CD14-positive monocyte (primary cell): ENCODE data around the gene NHERF2. TPM values are rescaled to one million over a fixed set of nuclear protein-coding genes. Genes with fewer than 3 reads are reported as not detected.
A peak's percentile ranks its signal among the peaks of the same experiment; 100 is the strongest.

Source experiments
- DNase-seq, 3 donors: peaks; one replicate each; pipeline ENCODE4 v3.0.0-alpha.2; 2011 to 2022
- H2AFZ ChIP-seq: 2 replicates; pipeline ENCODE4 v1.6.0; 2012; ENCODE audit warnings: mild to moderate bottlenecking, low read depth, low read length, inconsistent platforms; ENCODE audit not compliant: insufficient read depth, poor library complexity, severe bottlenecking
- H3K27ac ChIP-seq, 2 donors: 1 replicate in 1 of 2; 2 replicates in 1 of 2; pipeline ENCODE4 v1.5.1; 2012 to 2013; ENCODE audit warnings: low read length in 2 of 2, control low read depth in 1 of 2, inconsistent platforms in 1 of 2, low read depth in 1 of 2, mild to moderate bottlenecking in 1 of 2
- H3K27me3 ChIP-seq, 2 donors: one replicate each; pipeline versions ENCODE4 v1.6.0 to v1.6.1; 2011 to 2013; ENCODE audit warnings: low read length in 2 of 2; ENCODE audit not compliant: control insufficient read depth in 2 of 2, insufficient read depth in 2 of 2
- H3K36me3 ChIP-seq, 2 donors: replicated peaks in 1 of 2; 1 replicate in 1 of 2; 2 replicates in 1 of 2; pipeline versions ENCODE4 v1.5.1 to v1.6.1; 2012 to 2013; ENCODE audit warnings: low read length in 2 of 2, control low read depth in 1 of 2, inconsistent platforms in 1 of 2, mild to moderate bottlenecking in 1 of 2; ENCODE audit not compliant: insufficient read depth in 2 of 2, control insufficient read depth in 1 of 2
- H3K4me1 ChIP-seq, 2 donors: 1 replicate in 1 of 2; 2 replicates in 1 of 2; pipeline versions ENCODE4 v1.5.1 to v1.6.1; 2012 to 2013; ENCODE audit warnings: low read length in 2 of 2, control low read depth in 1 of 2, inconsistent platforms in 1 of 2, mild to moderate bottlenecking in 1 of 2, moderate library complexity in 1 of 2; ENCODE audit not compliant: insufficient read depth in 2 of 2, control insufficient read depth in 1 of 2
- H3K4me2 ChIP-seq: replicated peaks from 2 replicates; pipeline ENCODE3; 2012; ENCODE audit warnings: low read length, moderate library complexity, mild to moderate bottlenecking; ENCODE audit not compliant: poor library complexity, severe bottlenecking; ENCODE audit errors: extremely low read depth
- H3K4me3 ChIP-seq, 3 experiments: fragments of 200-600 bp in 1 of 3; sonication (generic) in 1 of 3; replicated peaks in 1 of 3; 1 replicate in 2 of 3; 2 replicates in 1 of 3; pipeline ENCODE4 v1.5.1; 2011 to 2013; ENCODE audit warnings: low read length in 3 of 3, mild to moderate bottlenecking in 3 of 3, control low read depth in 2 of 3, low read depth in 2 of 3, inconsistent platforms in 1 of 3, moderate library complexity in 1 of 3
- H3K79me2 ChIP-seq: 2 replicates; pipeline ENCODE4 v1.6.0; 2012; ENCODE audit warnings: mild to moderate bottlenecking, control low read depth, inconsistent platforms, low read length, moderate library complexity; ENCODE audit not compliant: insufficient read depth
- H3K9ac ChIP-seq: 2 replicates; pipeline ENCODE4 v1.6.0; 2017; ENCODE audit warnings: low read length, mild to moderate bottlenecking; ENCODE audit not compliant: insufficient read depth, poor library complexity, severe bottlenecking
- H3K9me3 ChIP-seq, 2 donors: replicated peaks in 1 of 2; 1 replicate in 1 of 2; 2 replicates in 1 of 2; pipeline versions ENCODE4 v1.5.1 to v1.6.1; 2012 to 2013; ENCODE audit warnings: low read length in 2 of 2, control low read depth in 1 of 2; ENCODE audit not compliant: control insufficient read depth in 1 of 2, insufficient read depth in 1 of 2
- H4K20me1 ChIP-seq: 2 replicates; pipeline ENCODE4 v1.6.0; 2012; ENCODE audit warnings: mild to moderate bottlenecking, low read length, control low read depth, moderate library complexity; ENCODE audit not compliant: insufficient read depth
- H3K27ac Mint-ChIP-seq, 7 donors: one replicate each; pipeline ENCODE4 v1.8.0; 2020; ENCODE audit warnings: mild to moderate bottlenecking in 7 of 7, mixed read lengths in 7 of 7, moderate library complexity in 6 of 7, inconsistent platforms in 2 of 7
- H3K27me3 Mint-ChIP-seq, 3 donors: one replicate each; pipeline ENCODE4 v1.8.0; 2021 to 2022; ENCODE audit warnings: low read depth in 3 of 3, mild to moderate bottlenecking in 3 of 3, mixed read lengths in 3 of 3, moderate library complexity in 3 of 3, inconsistent platforms in 1 of 3
- H3K36me3 Mint-ChIP-seq, 2 donors: one replicate each; pipeline ENCODE4 v1.8.0; 2020; ENCODE audit warnings: mixed read lengths in 2 of 2, inconsistent platforms in 1 of 2, mild to moderate bottlenecking in 1 of 2
- H3K4me1 Mint-ChIP-seq: one replicate; pipeline ENCODE4 v1.8.0; 2020; ENCODE audit warnings: mild to moderate bottlenecking, mixed read lengths
- H3K4me3 Mint-ChIP-seq, 2 donors: one replicate each; pipeline ENCODE4 v1.8.0; 2020; ENCODE audit warnings: mild to moderate bottlenecking in 2 of 2, mixed read lengths in 2 of 2, moderate library complexity in 1 of 2
- H3K9me3 Mint-ChIP-seq, 7 donors: one replicate each; pipeline ENCODE4 v1.8.0; 2020 to 2022; ENCODE audit warnings: mixed read lengths in 7 of 7, mild to moderate bottlenecking in 6 of 7, moderate library complexity in 6 of 7, inconsistent platforms in 2 of 7
- CTCF ChIP-seq: fragments of 200-600 bp; IDR thresholded peaks from one replicate; pipeline ENCODE4 v1.8.0; 2022; ENCODE audit warnings: antibody characterized with exemption, mild to moderate bottlenecking
- WGBS: methylation state at CpG from one replicate; pipeline ENCODE4 v1.1.5; 2013; ENCODE audit warnings: missing lambda C conversion rate; ENCODE audit not compliant: insufficient coverage; 5-methylcytosine and 5-hydroxymethylcytosine counted together
- intact Hi-C, 2 donors: fragments of 100-400 bp; cut with micrococcal nuclease; formaldehyde crosslinking; loops; one replicate each; pipeline versions ENCODE4 v1.15.0 to v1.15.1; 2023
- polyA plus RNA-seq, 3 donors: library from polyadenylated mRNA; depleted of rRNA in 1 of 3; unstranded in 2 of 3; stranded (reverse) in 1 of 3; fragments of 300-500 nt in 2 of 3; fragments of >200 nt in 1 of 3; fragmentation: Illumina TruSeq in 2 of 3; gene quantifications; 1 replicate in 2 of 3; 2 replicates in 1 of 3; pipeline ENCODE4 v1.2.3, GENCODE V29; 2012 to 2021

The NHERF2 gene
- polyA plus RNA-seq, 3 donors, result 0.66 to 8.2 (median 0.78) TPM

GRCh38 chr16:1990101-1990350 is 36.7 kb upstream of the NHERF2 start:
- peaks cover 20% of the 10 kb centered on the region for H3K4me1 Mint-ChIP-seq
- H3K27ac Mint-ChIP-seq, result no peak overlapping the region
- DNase-seq, result no peak
- Histone ChIP-seq H3K36me3 (peaks cover 12 to 18% of the 10 kb centered on the region in 2 donors), H3K4me1 (peaks cover 23% of the 10 kb centered on the region in 2 donors), H3K9ac (no peak overlapping the region), H3K27me3 (peaks cover 20 to 33% of the 10 kb centered on the region in 2 donors), H3K27ac (no peak overlapping the region), H3K4me2 (peak overlapping the region; percentile 34), H4K20me1 (peaks cover 2% of the 10 kb centered on the region), H3K4me3 (no peak overlapping the region), H2AFZ (no peak overlapping the region), H3K79me2 (no peaks in the 10 kb centered on the region), H3K9me3 (peaks cover 7 to 8% of the 10 kb centered on the region in 2 donors)
- no peak for TF ChIP-seq CTCF
- WGBS, result 3% methylated on average over 11 of the region's 25 CpGs
- H3K4me3 Mint-ChIP-seq, result no peak overlapping the region
- peaks cover 0 to 16% (median 11%) of the 10 kb centered on the region in 7 donors for H3K9me3 Mint-ChIP-seq
- peaks cover 35 to 52% (median 42%) of the 10 kb centered on the region in 3 donors for H3K27me3 Mint-ChIP-seq
- peaks cover 25 to 26% of the 10 kb centered on the region in 2 donors for H3K36me3 Mint-ChIP-seq
- intact Hi-C loops, result no loop called here

- H3K4me2 ChIP-seq, result peak overlapping the region; percentile 34
- peaks cover 25 to 29% of the 10 kb centered on the region in 2 donors for H3K36me3 Mint-ChIP-seq
- H4K20me1 ChIP-seq, result peaks cover 2% of the 10 kb centered on the region
- H3K27me3 ChIP-seq, result peaks cover 20 to 33% of the 10 kb centered on the region in 2 donors
- H3K4me3 Mint-ChIP-seq, result peak overlapping the region; percentile 27 to 79
- H3K9me3 ChIP-seq, result peaks cover 7 to 8% of the 10 kb centered on the region in 2 donors
- peak overlapping the region; percentile 19 for H3K9ac ChIP-seq
- intact Hi-C loops, result no loop called here
- no peak for TF ChIP-seq CTCF
- 3% methylated on average over 35 of the region's 50 CpGs for WGBS
- H3K4me1 ChIP-seq, result peaks cover 18% of the 10 kb centered on the region in 2 donors
- no peaks in the 10 kb centered on the region for H3K79me2 ChIP-seq
- H3K27ac ChIP-seq, result no peak overlapping the region
- peaks cover 35 to 52% (median 42%) of the 10 kb centered on the region in 3 donors for H3K27me3 Mint-ChIP-seq
- H3K27ac Mint-ChIP-seq, result peak overlapping the region in 1 of 7 donors; percentile 69
- DNase-seq, result no peak
- peaks cover 15% of the 10 kb centered on the region for H3K4me1 Mint-ChIP-seq
- peak overlapping the region in 1 of 3 experiments; percentile 17 for H3K4me3 ChIP-seq
- H3K36me3 ChIP-seq, result peaks cover 11 to 15% of the 10 kb centered on the region in 2 donors
- H3K9me3 Mint-ChIP-seq, result peaks cover 0 to 16% (median 11%) of the 10 kb centered on the region in 7 donors
- peak overlapping the region; percentile 54 for H2AFZ ChIP-seq
These were observed 36.2 kb upstream of the NHERF2 start for GRCh38 chr16:1990351-1991134.
